ENCODE results near the gene IP6K3. TPM values are rescaled to one million over a fixed set of nuclear protein-coding genes. Genes with fewer than 3 reads are reported as not detected.

Gene IP6K3
- total RNA-seq, 1 donor from 2014 or later = 0.75 TPM

DNA sequence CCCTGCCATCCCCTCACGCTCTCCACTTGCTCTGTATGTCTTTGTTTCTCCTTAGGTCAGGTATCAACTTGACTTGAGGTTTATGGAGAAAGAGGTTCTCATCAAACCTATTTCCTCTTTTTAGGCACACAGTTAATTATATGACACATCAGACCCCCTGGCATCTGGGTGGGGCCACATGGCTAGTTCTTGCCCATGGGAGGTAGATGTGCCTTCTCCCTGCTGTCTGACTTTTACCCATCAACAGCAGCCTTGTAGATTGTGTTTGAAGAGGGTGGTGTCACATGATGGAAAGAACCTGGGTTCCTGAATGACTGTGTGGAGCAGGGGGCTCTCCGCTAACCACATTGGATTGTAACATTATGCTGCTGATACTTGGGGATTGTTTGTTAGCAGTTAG, 28.0 kb downstream of the IP6K3 start:
- Mint-ChIP-seq H3K4me1 (ENCODE audit: unreplicated experiment) (peaks cover 21% of the 10 kb centered on the region), H3K27me3 (peaks cover 22% of the 10 kb centered on the region), H3K27ac (peak overlapping the region; percentile 24), H3K4me3 (no peak overlapping the region), H3K9me3 (no peaks in the 10 kb centered on the region), H3K36me3 (no peaks in the 10 kb centered on the region)
- TF ChIP-seq, protein P1, sequence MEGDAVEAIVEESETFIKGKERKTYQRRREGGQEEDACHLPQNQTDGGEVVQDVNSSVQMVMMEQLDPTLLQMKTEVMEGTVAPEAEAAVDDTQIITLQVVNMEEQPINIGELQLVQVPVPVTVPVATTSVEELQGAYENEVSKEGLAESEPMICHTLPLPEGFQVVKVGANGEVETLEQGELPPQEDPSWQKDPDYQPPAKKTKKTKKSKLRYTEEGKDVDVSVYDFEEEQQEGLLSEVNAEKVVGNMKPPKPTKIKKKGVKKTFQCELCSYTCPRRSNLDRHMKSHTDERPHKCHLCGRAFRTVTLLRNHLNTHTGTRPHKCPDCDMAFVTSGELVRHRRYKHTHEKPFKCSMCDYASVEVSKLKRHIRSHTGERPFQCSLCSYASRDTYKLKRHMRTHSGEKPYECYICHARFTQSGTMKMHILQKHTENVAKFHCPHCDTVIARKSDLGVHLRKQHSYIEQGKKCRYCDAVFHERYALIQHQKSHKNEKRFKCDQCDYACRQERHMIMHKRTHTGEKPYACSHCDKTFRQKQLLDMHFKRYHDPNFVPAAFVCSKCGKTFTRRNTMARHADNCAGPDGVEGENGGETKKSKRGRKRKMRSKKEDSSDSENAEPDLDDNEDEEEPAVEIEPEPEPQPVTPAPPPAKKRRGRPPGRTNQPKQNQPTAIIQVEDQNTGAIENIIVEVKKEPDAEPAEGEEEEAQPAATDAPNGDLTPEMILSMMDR (conservative IDR thresholded peaks at IDR 0.05) = no peak
- DNase-seq (ENCODE audit: extremely low spot score, unreplicated experiment) = no peak

DNA sequence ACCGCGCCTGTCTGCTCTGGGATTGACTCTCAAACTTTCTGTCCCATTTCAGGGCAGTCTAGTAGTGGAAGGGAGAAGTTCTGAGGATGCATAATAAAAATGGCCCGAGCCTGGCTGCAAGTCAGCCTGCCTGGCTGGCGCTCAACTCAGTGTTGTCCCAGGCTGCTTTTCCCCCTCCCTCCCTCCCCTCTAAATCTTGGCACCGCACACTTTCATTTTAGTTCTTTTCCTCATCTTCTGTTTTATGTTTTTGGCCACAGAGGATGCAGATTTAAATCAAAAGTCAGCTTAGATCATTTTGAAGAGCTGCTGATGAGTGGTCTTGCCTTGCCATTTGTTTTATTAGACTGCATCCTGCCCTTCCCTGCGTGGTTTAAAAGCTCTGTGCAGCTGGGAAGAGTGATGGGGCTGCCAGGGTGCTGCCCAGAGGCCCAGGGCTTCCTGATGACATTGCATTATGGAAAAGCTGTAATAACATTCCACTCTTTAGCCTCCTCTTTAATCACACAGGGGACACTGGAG, 28.7 kb downstream of the IP6K3 start:
- TF ChIP-seq, protein P1 (conservative IDR thresholded peaks at IDR 0.05) = no peak
- Mint-ChIP-seq H3K27ac (peak overlapping the region; percentile 24), H3K4me3 (no peak overlapping the region), H3K36me3 (no peaks in the 10 kb centered on the region), H3K9me3 (no peaks in the 10 kb centered on the region), H3K4me1 (ENCODE audit: unreplicated experiment) (peaks cover 18% of the 10 kb centered on the region), H3K27me3 (peaks cover 16% of the 10 kb centered on the region)
- DNase-seq (ENCODE audit: extremely low spot score, unreplicated experiment) = no peak

- H3K36me3 Mint-ChIP-seq = no peaks in the 10 kb centered on the region
Measured at GRCh38 chr6:33716890-33717632, 29.6 kb downstream of the IP6K3 start.

GRCh38 chr6:33716379-33716778, 30.3 kb downstream of the IP6K3 start:
- Mint-ChIP-seq H3K4me3 (no peak overlapping the region), H3K9me3 (no peaks in the 10 kb centered on the region), H3K27ac (no peak overlapping the region), H3K36me3 (no peaks in the 10 kb centered on the region), H3K27me3 (peaks cover 7% of the 10 kb centered on the region), H3K4me1 (ENCODE audit: unreplicated experiment) (peaks cover 24% of the 10 kb centered on the region)
- TF ChIP-seq, protein P1 (conservative IDR thresholded peaks at IDR 0.05) = no peak
- DNase-seq (ENCODE audit: extremely low spot score, unreplicated experiment) = no peak

More at GRCh38 chr6:33716890-33717632, 29.6 kb downstream of the IP6K3 start:
- TF ChIP-seq, protein P1 (conservative IDR thresholded peaks at IDR 0.05) = no peak
- no peak for DNase-seq (ENCODE audit: extremely low spot score, unreplicated experiment)
- Mint-ChIP-seq H3K4me1 (ENCODE audit: unreplicated experiment) (peaks cover 18% of the 10 kb centered on the region), H3K9me3 (no peaks in the 10 kb centered on the region), H3K27me3 (peaks cover 11% of the 10 kb centered on the region), H3K4me3 (no peak overlapping the region), H3K27ac (no peak overlapping the region)

- H3K27me3 Mint-ChIP-seq = peaks cover 3% of the 10 kb centered on the region
- H3K9me3 Mint-ChIP-seq = no peaks in the 10 kb centered on the region
- TF ChIP-seq, protein P1 (conservative IDR thresholded peaks at IDR 0.05) = no peak
- H3K4me1 Mint-ChIP-seq (ENCODE audit: unreplicated experiment) = peaks cover 33% of the 10 kb centered on the region
- H3K36me3 Mint-ChIP-seq = peaks cover 11% of the 10 kb centered on the region
- DNase-seq (ENCODE audit: extremely low spot score, unreplicated experiment) = no peak
- H3K4me3 Mint-ChIP-seq = no peak overlapping the region
- no peak overlapping the region for H3K27ac Mint-ChIP-seq
Measured at GRCh38 chr6:33714385-33715040, 32.2 kb downstream of the IP6K3 start.
